ENCODE measurements around the gene MEMO1. TPM values are rescaled to one million over a fixed set of nuclear protein-coding genes. Genes with fewer than 3 reads are reported as not detected.
"Not testable (repeated sequence)": the region's sequence is repeated elsewhere in the genome, so short reads cannot be mapped to it uniquely, and the experiment has no call there.

The MEMO1 gene
- total and polyA plus RNA-seq, 2 donors from 2014 or later = 22.2 to 28.6 TPM

DNA sequence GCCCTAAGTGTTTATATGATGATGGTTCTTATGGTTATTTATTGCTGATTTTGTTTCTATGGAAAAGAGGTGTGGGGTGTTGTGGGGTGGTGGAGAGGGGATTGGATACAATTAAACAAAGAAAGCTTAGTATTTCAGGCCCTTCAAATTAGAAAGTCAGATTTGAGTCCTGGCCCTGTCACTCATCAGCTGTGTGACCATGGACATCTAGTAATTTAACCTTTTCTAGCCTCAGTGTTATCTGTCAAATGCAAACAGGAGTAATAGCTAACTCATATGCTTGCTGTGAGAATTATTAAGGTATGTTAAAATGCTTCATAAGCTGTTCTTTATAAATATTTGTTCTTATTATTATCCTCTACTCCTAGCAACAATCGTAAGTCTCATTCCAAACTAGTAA, 2.1 kb upstream of the MEMO1 start:
- intact Hi-C loops (cut with DNase I) = no loop called here
- Histone ChIP-seq H3K27ac (ENCODE audit: low read depth in 2 of 2, low read length in 2 of 2) (no peak overlapping the region), H3K4me1 (ENCODE audit: control insufficient read depth in 2 of 3, insufficient read depth in 2 of 3, low read depth in 1 of 3, low read length in 3 of 3) (peaks cover 0 to 7% (median 3%) of the 10 kb centered on the region in 3 donors), H3K9me3 (ENCODE audit: control insufficient read depth in 2 of 3, insufficient read depth in 1 of 3, low read length in 3 of 3) (no peaks in the 10 kb centered on the region), H3K9ac (ENCODE audit: low read length in 3 of 3) (no peak overlapping the region), H3K27me3 (ENCODE audit: control insufficient read depth, insufficient read depth, low read length) (no peaks in the 10 kb centered on the region), H3K4me3 (ENCODE audit: low read length in 3 of 3) (no peak overlapping the region), H3K36me3 (ENCODE audit: control insufficient read depth in 2 of 3, insufficient read depth in 3 of 3, low read length in 3 of 3) (peaks cover 0 to 4% (median 2%) of the 10 kb centered on the region in 3 donors)
- TF ChIP-seq, protein P1, sequence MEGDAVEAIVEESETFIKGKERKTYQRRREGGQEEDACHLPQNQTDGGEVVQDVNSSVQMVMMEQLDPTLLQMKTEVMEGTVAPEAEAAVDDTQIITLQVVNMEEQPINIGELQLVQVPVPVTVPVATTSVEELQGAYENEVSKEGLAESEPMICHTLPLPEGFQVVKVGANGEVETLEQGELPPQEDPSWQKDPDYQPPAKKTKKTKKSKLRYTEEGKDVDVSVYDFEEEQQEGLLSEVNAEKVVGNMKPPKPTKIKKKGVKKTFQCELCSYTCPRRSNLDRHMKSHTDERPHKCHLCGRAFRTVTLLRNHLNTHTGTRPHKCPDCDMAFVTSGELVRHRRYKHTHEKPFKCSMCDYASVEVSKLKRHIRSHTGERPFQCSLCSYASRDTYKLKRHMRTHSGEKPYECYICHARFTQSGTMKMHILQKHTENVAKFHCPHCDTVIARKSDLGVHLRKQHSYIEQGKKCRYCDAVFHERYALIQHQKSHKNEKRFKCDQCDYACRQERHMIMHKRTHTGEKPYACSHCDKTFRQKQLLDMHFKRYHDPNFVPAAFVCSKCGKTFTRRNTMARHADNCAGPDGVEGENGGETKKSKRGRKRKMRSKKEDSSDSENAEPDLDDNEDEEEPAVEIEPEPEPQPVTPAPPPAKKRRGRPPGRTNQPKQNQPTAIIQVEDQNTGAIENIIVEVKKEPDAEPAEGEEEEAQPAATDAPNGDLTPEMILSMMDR (IDR thresholded peaks at IDR 0.05; ENCODE audit: borderline replicate concordance, extremely low read depth, insufficient read depth) = no peak
- FAIRE-seq = no peak
- no peak for DNase-seq

DNA sequence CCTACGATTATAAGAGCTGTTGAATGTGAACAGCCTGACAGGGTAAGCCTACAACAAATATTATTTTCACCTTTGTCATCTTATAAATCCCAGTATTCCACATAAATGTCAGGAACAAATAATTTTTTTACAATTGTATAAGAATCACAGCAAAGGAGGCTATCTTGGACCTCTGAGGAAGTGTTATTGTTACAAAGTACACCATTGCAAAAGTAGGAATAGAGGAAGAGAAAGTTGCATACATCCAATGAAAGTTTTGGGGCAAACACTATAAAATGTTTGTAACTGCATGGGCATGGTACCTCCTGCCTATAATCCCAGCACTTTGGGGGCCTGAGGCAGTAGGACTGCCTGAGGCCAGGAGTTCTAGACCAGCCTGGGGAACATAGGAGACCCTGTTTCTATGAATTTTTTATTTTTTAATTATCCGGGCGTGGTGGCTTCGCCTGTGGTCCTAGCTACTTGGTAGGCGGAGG, 715 bp upstream of the MEMO1 start:
- intact Hi-C loops (cut with DNase I) = no loop called here

DNA sequence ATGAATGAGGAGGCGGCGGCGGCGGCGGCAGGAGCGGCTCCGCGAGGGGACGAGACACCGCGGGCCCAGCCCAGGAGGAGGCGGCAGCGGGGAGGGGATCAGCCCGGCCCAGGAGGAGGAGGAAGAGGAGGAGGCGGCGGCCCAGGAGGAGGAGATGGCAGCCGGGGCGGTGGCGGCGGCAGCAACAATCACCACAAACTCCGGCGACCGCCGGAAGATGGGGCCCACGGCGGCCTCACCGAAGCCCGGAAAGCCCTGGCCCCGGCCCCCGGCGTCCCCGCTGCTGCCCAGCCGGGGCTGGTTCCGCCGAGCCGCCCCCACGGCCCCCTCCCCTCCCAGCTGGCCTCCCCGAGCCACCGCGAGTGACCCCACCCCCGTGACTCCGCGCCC, 533 bp downstream of the MEMO1 start:
- peak in 3 of 5 donors; percentile 43 to 91 (median 66) for DNase-seq
- H3K9ac ChIP-seq (ENCODE audit: low read length in 3 of 3); H3K27me3 ChIP-seq (ENCODE audit: control insufficient read depth, insufficient read depth, low read length); H3K36me3 ChIP-seq (ENCODE audit: control insufficient read depth in 2 of 3, insufficient read depth in 3 of 3, low read length in 3 of 3); intact Hi-C loops (cut with DNase I); H3K4me1 ChIP-seq (ENCODE audit: control insufficient read depth in 2 of 3, insufficient read depth in 2 of 3, low read depth in 1 of 3, low read length in 3 of 3); H3K27ac ChIP-seq (ENCODE audit: low read depth in 2 of 2, low read length in 2 of 2); H3K4me3 ChIP-seq (ENCODE audit: low read length in 3 of 3); H3K9me3 ChIP-seq (ENCODE audit: control insufficient read depth in 2 of 3, insufficient read depth in 1 of 3, low read length in 3 of 3); FAIRE-seq: not testable (repeated sequence)

More for the DNA sequence above, 715 bp upstream of the MEMO1 start:
- DNase-seq (no peak), FAIRE-seq (no peak)
- Histone ChIP-seq H3K27ac (ENCODE audit: low read depth in 2 of 2, low read length in 2 of 2) (peak overlapping the region; percentile 45 to 86), H3K4me1 (ENCODE audit: control insufficient read depth in 2 of 3, insufficient read depth in 2 of 3, low read depth in 1 of 3, low read length in 3 of 3) (peaks cover 0 to 7% (median 4%) of the 10 kb centered on the region in 3 donors), H3K27me3 (ENCODE audit: control insufficient read depth, insufficient read depth, low read length) (no peaks in the 10 kb centered on the region), H3K4me3 (ENCODE audit: low read length in 3 of 3) (peak overlapping the region in 2 of 3 donors; percentile 71 to 88), H3K36me3 (ENCODE audit: control insufficient read depth in 2 of 3, insufficient read depth in 3 of 3, low read length in 3 of 3) (no peaks in the 10 kb centered on the region), H3K9me3 (ENCODE audit: control insufficient read depth in 2 of 3, insufficient read depth in 1 of 3, low read length in 3 of 3) (no peaks in the 10 kb centered on the region), H3K9ac (ENCODE audit: low read length in 3 of 3) (peak overlapping the region in 1 of 3 donors; percentile 30)
- TF ChIP-seq, protein P1 (IDR thresholded peaks at IDR 0.05; ENCODE audit: borderline replicate concordance, extremely low read depth, insufficient read depth) = no peak

DNA sequence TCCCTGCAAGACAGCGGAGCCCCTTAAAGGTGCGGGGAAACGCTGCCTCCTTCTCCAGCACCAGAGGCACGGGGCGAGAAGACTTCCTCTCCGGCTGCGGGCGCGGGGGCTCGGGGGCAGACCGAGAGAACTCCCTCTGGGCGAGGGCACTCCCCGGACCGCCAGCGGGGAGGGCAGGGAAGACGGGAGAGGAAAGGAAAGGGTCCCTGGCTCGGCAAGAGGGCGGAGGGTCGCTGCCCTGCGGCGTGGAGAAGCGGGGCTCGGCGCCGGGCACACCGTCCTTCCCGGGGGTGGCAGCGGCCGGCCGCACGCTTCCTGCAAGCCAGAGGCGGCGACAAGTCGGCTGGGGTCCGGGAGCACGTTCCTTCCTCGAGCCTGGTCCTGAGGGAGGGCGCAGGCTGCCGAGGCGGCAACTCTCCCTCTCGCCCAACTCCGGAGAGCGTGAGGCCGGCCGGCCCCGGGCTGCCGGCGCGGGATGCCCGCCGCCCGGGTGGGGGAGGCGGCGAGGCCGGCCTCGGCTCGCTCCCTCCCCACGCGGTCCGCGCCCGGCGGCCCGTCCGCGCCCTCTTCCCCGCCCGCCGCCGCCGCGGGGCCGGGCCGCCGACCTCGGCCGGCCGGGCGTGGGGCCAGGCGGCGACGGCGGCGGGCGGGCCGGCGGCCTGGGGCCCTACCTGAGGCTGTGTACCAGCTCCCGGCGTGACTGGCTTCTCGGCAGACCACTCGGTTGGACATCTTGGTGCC, 1.1 kb downstream of the MEMO1 start:
- intact Hi-C loops (cut with DNase I) = no loop called here
- DNase-seq = peak in 4 of 5 donors; percentile 33 to 85 (median 62)

More for the DNA sequence above, 1.1 kb downstream of the MEMO1 start:
- TF ChIP-seq, protein P1 (IDR thresholded peaks at IDR 0.05; ENCODE audit: borderline replicate concordance, extremely low read depth, insufficient read depth) = no peak
- Histone ChIP-seq H3K27ac (ENCODE audit: low read depth in 2 of 2, low read length in 2 of 2) (peak overlapping the region; percentile 66 to 72), H3K4me3 (ENCODE audit: low read length in 3 of 3) (peak overlapping the region; percentile 71 to 77 (median 72)), H3K9ac (ENCODE audit: low read length in 3 of 3) (peak overlapping the region; percentile 29 to 60 (median 51)), H3K4me1 (ENCODE audit: control insufficient read depth in 2 of 3, insufficient read depth in 2 of 3, low read depth in 1 of 3, low read length in 3 of 3) (peaks cover 0 to 7% (median 4%) of the 10 kb centered on the region in 3 donors), H3K27me3 (ENCODE audit: control insufficient read depth, insufficient read depth, low read length) (no peaks in the 10 kb centered on the region), H3K9me3 (ENCODE audit: control insufficient read depth in 2 of 3, insufficient read depth in 1 of 3, low read length in 3 of 3) (no peaks in the 10 kb centered on the region), H3K36me3 (ENCODE audit: control insufficient read depth in 2 of 3, insufficient read depth in 3 of 3, low read length in 3 of 3) (no peaks in the 10 kb centered on the region)
- FAIRE-seq = no peak
